GM20431 (cell line): ENCODE measurements around the gene SIGLEC9.

ENCODE experiments used
- in situ Hi-C: fragments of 300-500 bp; cut with MseI, MboI; formaldehyde crosslinking; loops from one replicate; pipeline ENCODE4 v1.15.0; 2020; ENCODE audit warnings: low sequenced_read_pairs; ENCODE audit not compliant: unreplicated experiment

SIGLEC9 gene

GRCh38 chr19:51121257-51121656, 3.4 kb upstream of the SIGLEC9 start:
- in situ Hi-C loops: no loop called here

- in situ Hi-C loops: no loop called here
Measured at GRCh38 chr19:51122112-51122981, 2.4 kb upstream of the SIGLEC9 start.

GRCh38 chr19:51123381-51123800, 1.3 kb upstream of the SIGLEC9 start:
- in situ Hi-C loops: no loop called here

- in situ Hi-C loops: no loop called here
Measured at GRCh38 chr19:51123802-51124201, 904 bp upstream of the SIGLEC9 start.

GRCh38 chr19:51124216-51124615, 490 bp upstream of the SIGLEC9 start:
- in situ Hi-C loops: no loop called here

GRCh38 chr19:51125421-51126075, 842 bp downstream of the SIGLEC9 start:
- in situ Hi-C loops: no loop called here

GRCh38 chr19:51127032-51127431, 2.3 kb downstream of the SIGLEC9 start:
- in situ Hi-C loops: no loop called here

GRCh38 chr19:51127755-51128154, 3.0 kb downstream of the SIGLEC9 start:
- in situ Hi-C loops: no loop called here

- in situ Hi-C loops: no loop called here
Measured at GRCh38 chr19:51128227-51128626, 3.5 kb downstream of the SIGLEC9 start.

- in situ Hi-C loops: no loop called here
Measured at GRCh38 chr19:51129716-51130115, 5.0 kb downstream of the SIGLEC9 start.

- in situ Hi-C loops: no loop called here
Measured at GRCh38 chr19:51131780-51132680, 7.3 kb downstream of the SIGLEC9 start.

- in situ Hi-C loops: no loop called here
Measured at GRCh38 chr19:51135004-51135403, 10.3 kb downstream of the SIGLEC9 start.

GRCh38 chr19:51135986-51136762, 11.5 kb downstream of the SIGLEC9 start:
- in situ Hi-C loops: no loop called here

GRCh38 chr19:51136851-51137551, 12.3 kb downstream of the SIGLEC9 start:
- in situ Hi-C loops: no loop called here

GRCh38 chr19:51137792-51138425, 13.2 kb downstream of the SIGLEC9 start:
- in situ Hi-C loops: no loop called here

GRCh38 chr19:51138549-51138979, 13.9 kb downstream of the SIGLEC9 start:
- in situ Hi-C loops: no loop called here

GRCh38 chr19:51139299-51140014, 14.8 kb downstream of the SIGLEC9 start:
- in situ Hi-C loops: no loop called here

GRCh38 chr19:51140441-51140840, 15.7 kb downstream of the SIGLEC9 start:
- in situ Hi-C loops: no loop called here
